Suppressor macrophage treated with lipopolysaccharide for 1 hour (primary cell): ENCODE measurements around the gene ABL2.
A peak's percentile ranks its signal among the peaks of the same experiment; 100 is the strongest.

ENCODE experiments used
- DNase-seq, 3 donors: peaks; one replicate each; pipeline ENCODE4 v3.0.0-alpha.2; 2020 to 2022

Gene ABL2

GRCh38 chr1:179090923-179091322 is 138.6 kb downstream of the ABL2 start:
- DNase-seq: peak in 1 of 3 donors; percentile 11

GRCh38 chr1:179090522-179090921 is 139.0 kb downstream of the ABL2 start:
- peak in 1 of 3 donors; percentile 9 for DNase-seq

DNA sequence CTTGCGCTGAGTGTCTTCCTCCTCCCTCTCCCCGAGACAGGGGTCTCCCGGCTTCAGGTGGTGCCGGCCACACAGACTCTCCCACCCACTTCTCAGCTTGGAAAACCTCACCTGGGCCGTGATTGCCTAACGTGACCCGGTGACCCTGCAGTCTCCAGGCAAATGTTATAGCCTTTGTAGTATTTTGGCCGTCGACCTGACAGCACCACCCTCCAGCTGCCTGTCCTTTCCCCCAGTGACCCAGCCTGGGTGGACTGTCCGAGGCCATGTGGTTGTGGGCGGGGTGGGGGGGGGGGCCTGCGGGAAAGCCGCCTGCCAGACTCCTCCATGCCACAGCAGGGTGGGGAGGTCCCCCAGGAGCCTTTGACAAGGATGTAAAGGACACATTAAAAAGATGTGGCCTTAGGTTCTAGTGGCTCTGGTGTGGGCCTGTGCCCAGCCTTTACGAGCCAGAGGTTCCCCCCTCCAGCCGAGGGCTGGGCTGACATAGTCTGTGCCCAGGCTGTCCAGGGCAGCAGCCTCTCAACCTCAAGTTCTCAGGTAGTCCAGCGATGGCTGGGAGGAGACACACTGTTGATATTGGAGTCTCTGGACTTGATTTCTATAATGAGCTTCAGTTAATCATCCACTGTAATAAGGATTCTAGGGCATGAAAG is 139.5 kb downstream of the ABL2 start:
- peak in 1 of 3 donors; percentile 8 for DNase-seq

DNA sequence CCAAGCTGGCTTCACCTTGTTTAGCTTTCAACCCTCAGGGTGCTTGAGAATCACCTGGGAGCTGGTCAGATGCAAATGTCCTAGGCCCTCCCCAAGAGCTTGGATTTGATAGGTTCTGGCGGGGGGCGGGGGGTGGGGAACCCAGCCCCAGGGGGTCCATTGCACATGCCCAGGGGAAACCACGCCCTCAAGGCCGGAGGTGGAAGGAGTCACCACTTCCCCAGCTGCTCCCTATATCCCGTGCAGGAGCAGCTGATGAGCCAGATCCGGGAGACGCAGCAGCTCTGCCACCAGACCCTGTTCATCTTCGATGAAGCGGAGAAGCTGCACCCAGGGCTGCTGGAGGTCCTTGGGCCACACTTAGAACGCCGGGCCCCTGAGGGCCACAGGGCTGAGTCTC is 141.8 kb downstream of the ABL2 start:
- peak in 1 of 3 donors; percentile 18 for DNase-seq

DNA sequence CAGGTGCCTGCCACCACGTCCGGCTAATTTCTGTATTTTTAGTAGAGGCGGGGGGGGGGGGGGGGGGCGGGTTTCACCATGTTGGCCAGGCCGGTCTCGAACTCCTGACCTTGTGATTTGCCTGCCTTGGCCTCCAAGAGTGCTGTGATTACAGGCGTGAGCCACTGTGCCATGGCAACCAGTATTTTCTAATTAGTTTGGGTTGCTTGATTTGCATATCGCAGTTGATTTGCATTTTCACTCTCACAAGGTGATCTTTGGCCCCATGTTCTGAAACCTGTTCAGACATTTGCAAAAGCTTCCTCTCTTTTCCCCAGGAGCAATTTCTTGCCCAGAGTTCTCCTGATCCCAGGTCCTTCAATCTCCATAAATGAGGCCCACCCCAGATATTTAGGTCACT is 145.9 kb downstream of the ABL2 start:
- DNase-seq: peak in 1 of 3 donors; percentile 43

DNA sequence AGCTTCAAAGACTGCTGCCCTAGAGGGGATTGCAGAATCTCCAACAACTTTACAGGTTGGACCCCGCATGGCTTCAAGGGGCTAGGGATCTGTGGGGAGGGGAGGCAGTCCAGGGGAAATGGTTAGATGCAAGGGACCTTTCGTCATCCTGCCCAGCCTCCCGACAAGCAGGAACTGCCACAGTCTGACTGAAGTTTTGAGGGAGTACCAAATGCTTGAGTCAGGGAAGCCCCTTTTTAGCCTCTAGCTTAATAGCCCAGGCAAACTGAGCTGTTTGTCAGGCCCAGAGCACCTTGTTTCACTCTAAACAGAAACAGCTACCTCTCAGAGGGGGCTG is 146.5 kb downstream of the ABL2 start:
- peak; percentile 74 to 82 (median 80) for DNase-seq

GRCh38 chr1:179082333-179082998 is 147.0 kb downstream of the ABL2 start:
- peak in 2 of 3 donors; percentile 65 to 66 for DNase-seq

- DNase-seq: peak; percentile 81 to 89 (median 84)
Observed at GRCh38 chr1:179081687-179082332, 147.7 kb downstream of the ABL2 start, which contains the start of gene TOR3A. TSS of gene TOR3A (plus strand) at chr1:179082070. CDS start at chr1:179082129, 59 bp downstream.

- peak; percentile 87 to 91 (median 89) for DNase-seq
Observed at GRCh38 chr1:179080866-179081686, 148.4 kb downstream of the ABL2 start.

- DNase-seq: peak; percentile 77 to 88 (median 84)
Observed at GRCh38 chr1:179079113-179079761, 150.2 kb downstream of the ABL2 start.

- DNase-seq: no peak
Observed at GRCh38 chr1:179077396-179077795, 152.1 kb downstream of the ABL2 start.

GRCh38 chr1:179066471-179066870 is 163.0 kb downstream of the ABL2 start:
- no peak for DNase-seq

- no peak for DNase-seq
Observed at GRCh38 chr1:179061360-179062282, 167.9 kb downstream of the ABL2 start.

- peak in 2 of 3 donors; percentile 37 to 44 for DNase-seq
Observed at GRCh38 chr1:179058487-179059483, 170.7 kb downstream of the ABL2 start.

- DNase-seq: no peak
Observed at GRCh38 chr1:179055937-179056336, 173.5 kb downstream of the ABL2 start.

- no peak for DNase-seq
Observed at GRCh38 chr1:179053486-179053885, 176.0 kb downstream of the ABL2 start.

DNA sequence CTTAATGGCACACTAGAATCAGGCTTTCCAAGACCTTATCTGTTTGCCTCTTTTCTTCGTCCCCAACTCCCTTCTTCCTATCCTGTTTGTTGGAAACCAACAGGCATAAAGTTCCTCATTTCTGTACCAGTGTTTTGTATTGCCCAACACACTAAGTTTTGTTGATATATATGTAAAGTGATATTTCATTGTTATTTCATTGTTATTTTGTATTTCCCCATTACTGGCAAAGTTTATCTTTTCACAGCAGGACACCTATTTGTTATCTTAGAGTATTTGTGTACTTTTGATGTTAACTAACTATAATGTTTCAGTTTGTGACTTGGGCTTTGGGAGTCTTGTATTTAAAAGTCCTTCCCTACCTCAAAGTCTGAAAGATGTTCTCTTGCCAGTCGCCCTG is 176.7 kb downstream of the ABL2 start:
- peak in 1 of 3 donors; percentile 35 for DNase-seq
